GM19193 (cell line): ENCODE measurements around the gene LARGE2.

Experiments
- POLR2A ChIP-seq: IDR thresholded peaks from 4 replicates; pipeline ENCODE4 v1.6.1; 2011; ENCODE audit not compliant: insufficient read depth, insufficient read length; ENCODE audit errors: extremely low read depth

LARGE2 gene

DNA sequence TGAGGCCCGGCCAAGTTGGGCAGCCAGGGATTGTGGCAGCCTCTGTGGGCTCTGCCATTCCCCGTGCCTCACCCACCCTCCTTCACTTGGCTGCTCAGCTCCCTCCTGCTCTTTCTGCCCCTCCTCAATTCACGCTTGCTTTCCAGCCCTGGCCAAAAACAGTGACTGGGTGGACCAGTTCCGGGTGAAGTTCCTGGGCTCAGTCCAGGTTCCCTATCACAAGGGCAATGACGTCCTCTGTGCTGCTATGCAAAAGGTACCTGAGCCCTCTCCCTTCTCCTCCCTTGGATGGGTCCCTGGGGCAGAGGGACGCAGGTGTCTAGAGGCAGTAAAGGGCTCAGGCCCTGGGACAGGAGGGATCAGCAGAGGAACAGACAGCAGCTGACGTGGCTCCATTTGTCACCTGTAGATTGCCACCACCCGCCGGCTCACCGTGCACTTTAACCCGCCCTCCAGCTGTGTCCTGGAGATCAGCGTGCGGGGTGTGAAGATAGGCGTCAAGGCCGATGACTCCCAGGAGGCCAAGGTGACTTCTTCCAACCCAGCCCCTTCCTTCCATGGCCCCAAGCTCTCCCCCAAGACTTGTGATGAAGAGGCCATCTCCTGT, 18.0 kb upstream of the LARGE2 start:
- TF ChIP-seq POLR2A, result no peak

GRCh38 chr11:45905095-45905494, 17.4 kb upstream of the LARGE2 start:
- no peak for TF ChIP-seq POLR2A

DNA sequence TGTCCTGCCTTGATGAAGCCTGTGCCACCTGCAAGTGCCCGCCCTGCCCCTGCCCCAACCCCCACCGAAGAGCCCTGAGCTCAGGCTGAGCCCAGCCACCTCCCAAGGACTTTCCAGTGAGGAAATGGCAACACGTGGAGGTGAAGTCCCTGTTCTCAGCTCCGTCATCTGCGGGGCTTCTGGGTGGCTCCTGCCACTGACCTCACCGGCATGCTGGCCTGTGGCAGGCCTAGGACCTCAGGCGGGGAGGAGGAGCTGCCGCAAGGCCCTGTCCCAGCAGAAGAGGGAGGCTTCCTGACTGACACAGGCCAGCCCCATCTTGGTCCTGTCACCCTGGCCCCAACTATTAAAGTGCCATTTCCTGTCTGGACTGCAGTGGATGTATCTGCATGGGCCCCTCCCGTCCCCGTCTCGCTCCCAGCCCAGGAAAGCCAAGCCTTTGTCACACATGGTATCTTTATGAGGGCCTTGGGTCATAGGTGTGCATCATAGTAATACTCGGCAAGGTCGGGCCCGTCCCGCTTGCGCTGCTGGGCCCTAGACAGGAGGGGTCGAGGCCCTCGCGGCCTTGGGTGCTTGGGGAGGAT, 16.3 kb upstream of the LARGE2 start:
- no peak for TF ChIP-seq POLR2A

- peak; percentile 38 for TF ChIP-seq POLR2A
Observed at GRCh38 chr11:45906965-45907611, 15.4 kb upstream of the LARGE2 start, which contains the start of gene FREY1. TSS of gene FREY1 (minus strand) at chr11:45907271. CDS start at chr11:45907245, 26 bp downstream.

- TF ChIP-seq POLR2A, result peak; percentile 10
Observed at GRCh38 chr11:45907911-45908370, 14.5 kb upstream of the LARGE2 start.

GRCh38 chr11:45909594-45910475, 12.6 kb upstream of the LARGE2 start:
- TF ChIP-seq POLR2A, result no peak

DNA sequence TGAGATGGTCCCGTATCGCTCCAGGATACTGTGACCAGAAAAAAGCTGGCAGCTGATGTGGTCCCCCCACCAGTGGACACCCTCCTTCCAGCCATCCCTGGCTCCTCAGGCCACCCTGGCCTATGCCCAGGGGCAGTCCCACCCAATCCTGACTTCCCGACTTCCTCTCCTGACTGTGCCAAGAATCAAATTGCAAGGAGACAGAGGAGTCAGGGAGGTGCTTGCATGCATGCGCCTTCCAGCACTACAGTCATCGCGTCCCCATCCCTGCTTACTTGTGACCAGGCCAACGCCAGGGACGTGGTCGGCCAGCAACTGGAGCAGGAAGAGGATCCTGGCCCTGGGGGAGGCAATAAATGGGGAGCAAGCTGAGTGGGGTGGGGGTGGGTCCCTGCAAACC, 11.8 kb upstream of the LARGE2 start:
- TF ChIP-seq POLR2A, result no peak

- no peak for TF ChIP-seq POLR2A
Observed at GRCh38 chr11:45913514-45913913, 8.9 kb upstream of the LARGE2 start.

DNA sequence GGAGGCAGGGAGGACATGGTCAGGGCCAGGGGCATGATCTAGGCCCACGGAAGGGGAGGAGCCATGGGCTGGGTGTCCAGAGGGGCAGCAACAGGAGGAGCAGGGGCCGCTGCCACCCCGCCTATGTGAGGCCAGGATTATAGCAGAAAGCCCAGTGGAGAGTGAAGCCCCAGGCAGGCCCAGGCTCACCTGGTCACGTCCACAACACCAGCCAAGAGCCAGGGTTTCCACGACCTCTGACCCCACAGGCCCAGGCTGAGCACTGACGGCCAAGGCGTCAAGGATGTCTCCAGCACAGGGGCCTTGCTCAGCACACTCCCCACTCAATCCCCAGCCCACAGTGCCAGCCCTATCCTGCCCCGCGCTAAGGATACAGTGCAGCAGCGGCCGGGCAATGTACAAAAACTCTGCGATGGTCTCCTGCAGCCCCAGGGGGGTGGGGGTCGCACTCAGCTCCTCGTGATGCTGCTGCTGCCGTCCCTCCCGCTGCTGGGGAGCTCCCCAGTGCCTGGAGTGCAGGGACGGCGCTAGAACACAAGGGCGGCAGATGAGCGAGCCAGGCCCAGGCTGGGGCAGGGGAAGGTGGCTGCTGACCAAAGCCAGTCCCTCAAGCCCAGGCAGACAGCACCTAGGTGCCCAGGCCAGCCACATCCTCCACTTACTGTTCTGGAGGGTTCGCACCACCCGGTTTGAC, 8.4 kb upstream of the LARGE2 start:
- TF ChIP-seq POLR2A, result no peak

GRCh38 chr11:45915446-45915845, 7.0 kb upstream of the LARGE2 start:
- TF ChIP-seq POLR2A, result no peak

GRCh38 chr11:45917286-45917622, 5.2 kb upstream of the LARGE2 start:
- no peak for TF ChIP-seq POLR2A

DNA sequence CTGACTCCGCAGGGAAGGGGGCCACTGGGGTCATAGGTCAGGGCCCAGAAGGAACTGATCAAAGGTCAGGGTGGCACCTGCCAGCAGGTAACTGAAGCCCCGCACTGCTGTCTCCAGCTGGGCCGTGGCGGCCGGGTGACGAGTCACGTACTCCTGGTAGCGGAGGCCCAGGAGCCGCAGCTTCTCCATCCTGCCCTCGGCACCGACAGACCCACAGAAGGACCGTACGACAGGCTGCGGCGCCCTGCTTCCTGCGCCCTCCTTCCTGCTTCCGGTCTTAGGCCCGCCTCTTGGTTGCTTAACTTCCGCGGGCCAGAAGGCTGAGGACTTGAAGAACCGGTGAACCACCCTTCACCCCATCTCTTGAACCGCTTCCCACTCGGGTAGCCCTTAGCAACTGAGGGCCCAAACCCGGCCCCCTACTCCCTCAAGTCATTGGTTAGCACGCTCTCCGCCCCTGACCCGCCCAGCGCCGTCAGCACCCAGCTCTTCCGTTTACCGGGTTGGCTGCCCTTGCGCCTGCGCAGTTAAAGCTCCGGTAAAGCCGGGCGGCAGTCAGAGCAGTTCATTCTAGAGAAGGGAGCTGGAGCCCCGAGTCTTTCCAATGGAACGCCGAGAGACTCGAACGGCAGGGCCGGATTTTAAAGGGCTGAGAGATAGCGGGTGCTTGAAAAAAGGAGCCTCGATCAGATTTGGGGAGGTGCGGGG, 4.7 kb upstream of the LARGE2 start, which contains the start of gene PEX16:
PEX16 (minus strand) TSS at position 255 of the 708 bp plus-strand sequence; CDS start at position 189, 66 bp downstream.
- TF ChIP-seq POLR2A, result peak; percentile 94

GRCh38 chr11:45918331-45918941, 4.0 kb upstream of the LARGE2 start:
- no peak for TF ChIP-seq POLR2A

DNA sequence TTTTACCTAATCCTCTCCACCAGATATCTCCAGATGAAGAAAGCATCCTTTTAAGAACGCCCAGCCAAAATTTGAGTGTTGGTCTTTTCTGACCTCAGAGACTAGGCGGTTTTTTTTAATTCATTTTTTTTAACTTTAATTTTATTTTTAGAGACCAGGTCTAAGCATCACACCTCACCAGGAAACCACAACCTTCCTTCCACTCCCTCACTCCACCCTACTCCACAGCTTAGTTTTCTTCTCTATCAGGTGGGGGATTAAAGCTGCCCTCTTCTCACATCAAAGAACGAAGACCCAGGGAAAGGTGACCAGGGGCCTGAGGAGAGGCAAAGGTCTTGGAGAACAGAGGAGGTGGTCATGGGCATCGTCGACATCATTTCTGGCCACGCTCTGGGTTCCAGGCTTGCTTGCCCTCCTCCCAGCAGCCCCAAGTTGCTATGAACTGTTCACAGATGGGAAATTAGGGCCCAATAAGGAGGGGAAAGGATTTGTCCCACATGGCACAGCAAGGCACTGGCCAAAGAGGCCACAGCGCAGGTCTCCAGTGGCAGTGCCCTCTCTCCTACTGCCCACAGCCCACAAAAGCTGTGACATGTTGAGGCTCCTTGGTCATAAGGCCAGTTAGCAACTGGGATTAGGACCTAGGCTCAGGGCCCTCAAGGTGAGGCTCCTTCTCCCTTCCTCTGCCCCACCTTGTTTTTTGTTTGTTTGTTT, 3.3 kb upstream of the LARGE2 start:
- TF ChIP-seq POLR2A, result no peak
